Measurements from ENCODE around the gene AGBL5. TPM values are rescaled to one million over a fixed set of nuclear protein-coding genes. Genes with fewer than 3 reads are reported as not detected.

Gene AGBL5, protein sequence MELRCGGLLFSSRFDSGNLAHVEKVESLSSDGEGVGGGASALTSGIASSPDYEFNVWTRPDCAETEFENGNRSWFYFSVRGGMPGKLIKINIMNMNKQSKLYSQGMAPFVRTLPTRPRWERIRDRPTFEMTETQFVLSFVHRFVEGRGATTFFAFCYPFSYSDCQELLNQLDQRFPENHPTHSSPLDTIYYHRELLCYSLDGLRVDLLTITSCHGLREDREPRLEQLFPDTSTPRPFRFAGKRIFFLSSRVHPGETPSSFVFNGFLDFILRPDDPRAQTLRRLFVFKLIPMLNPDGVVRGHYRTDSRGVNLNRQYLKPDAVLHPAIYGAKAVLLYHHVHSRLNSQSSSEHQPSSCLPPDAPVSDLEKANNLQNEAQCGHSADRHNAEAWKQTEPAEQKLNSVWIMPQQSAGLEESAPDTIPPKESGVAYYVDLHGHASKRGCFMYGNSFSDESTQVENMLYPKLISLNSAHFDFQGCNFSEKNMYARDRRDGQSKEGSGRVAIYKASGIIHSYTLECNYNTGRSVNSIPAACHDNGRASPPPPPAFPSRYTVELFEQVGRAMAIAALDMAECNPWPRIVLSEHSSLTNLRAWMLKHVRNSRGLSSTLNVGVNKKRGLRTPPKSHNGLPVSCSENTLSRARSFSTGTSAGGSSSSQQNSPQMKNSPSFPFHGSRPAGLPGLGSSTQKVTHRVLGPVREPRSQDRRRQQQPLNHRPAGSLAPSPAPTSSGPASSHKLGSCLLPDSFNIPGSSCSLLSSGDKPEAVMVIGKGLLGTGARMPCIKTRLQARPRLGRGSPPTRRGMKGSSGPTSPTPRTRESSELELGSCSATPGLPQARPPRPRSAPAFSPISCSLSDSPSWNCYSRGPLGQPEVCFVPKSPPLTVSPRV
- 30.0 to 34.0 TPM (median 32.4 TPM) in 5 replicates for total RNA-seq (2022; extraction: Qiagen RNA extraction)

DNA sequence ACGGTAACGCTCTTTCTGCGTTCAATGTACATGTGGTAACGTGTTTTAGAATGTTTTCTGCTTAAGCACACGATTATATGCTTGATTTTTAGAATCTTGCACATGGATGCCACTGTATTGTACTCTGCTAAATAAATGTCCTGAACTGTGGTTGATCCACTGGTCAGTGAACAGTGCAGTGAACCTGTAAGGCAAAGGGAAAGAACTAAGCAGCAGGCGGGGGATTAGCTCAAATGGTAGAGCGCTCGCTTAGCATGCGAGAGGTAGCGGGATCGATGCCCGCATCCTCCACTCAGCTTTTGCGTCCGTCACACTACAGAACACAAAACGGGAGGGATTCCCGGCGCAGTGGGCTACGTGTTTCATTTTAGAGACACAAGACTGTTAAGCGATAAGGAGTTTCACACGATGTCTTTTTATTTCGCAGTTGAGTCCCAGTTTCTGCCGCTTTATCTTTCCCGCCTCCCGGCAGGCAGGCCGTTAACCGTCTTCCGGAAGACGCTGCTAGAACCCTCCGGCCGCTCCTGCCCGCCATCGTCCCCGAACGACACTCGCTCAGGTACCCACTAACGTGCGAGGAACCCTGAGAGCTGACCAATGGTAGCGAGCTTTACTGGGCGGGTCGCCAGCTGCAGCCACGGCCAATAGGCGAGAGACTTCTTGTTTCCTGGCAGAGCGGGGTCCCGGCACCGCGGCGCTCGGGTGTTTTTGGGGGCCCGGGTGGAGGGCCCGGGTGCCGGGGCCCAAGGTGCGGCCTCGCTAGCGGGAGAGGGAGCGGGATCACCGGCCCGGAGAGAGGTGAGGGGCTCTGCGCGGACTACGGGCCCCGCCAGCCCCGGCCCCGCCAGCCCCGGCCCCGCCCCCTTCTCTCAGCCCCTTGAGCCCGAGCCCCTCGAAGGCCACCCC is at the start of gene AGBL5:
Gene AGBL5 (plus strand): TSS at position 673 of the 906 bp plus-strand sequence. CDS start 1,291 bp downstream, outside the sequence.

DNA sequence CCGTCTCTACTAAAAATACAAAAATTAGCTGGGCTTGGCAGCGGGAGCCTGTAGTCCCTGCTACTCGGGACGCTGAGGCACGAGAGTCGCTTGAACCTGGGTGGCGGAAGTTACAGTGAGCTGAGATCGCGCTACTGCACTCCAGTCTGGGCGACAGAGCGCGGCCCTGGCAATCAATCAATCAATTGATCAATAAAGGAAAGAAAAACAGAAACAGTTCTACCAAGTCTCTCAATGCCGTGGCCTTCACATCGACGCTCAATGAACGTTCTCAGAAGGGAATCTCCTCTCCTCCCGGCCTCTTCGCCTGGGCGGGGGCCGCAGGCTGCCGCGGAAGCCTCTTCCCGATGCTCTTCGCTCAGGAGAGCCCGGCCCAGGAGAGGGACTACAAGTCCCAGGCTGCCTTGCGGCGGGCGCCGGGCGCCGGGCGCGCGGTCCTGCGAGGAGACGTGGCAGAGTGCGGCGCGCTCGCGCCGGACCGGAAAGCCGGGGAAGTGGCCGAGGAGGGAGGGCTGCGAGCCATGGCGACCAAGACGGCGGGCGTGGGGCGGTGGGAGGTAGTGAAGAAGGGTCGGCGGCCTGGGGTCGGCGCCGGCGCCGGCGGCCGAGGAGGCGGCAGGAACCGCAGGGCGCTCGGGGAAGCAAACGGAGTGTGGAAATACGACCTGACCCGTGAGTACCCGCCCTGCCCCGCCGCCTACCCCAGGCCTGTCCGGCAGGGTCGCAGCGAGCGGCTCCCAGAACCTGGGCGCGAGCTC is 18.8 kb upstream of the AGBL5 start, which contains the start of gene TMEM214:
Gene TMEM214 (plus strand): TSS at position 471 of the 758 bp plus-strand sequence. CDS start 51 bp downstream, at position 522.

DNA sequence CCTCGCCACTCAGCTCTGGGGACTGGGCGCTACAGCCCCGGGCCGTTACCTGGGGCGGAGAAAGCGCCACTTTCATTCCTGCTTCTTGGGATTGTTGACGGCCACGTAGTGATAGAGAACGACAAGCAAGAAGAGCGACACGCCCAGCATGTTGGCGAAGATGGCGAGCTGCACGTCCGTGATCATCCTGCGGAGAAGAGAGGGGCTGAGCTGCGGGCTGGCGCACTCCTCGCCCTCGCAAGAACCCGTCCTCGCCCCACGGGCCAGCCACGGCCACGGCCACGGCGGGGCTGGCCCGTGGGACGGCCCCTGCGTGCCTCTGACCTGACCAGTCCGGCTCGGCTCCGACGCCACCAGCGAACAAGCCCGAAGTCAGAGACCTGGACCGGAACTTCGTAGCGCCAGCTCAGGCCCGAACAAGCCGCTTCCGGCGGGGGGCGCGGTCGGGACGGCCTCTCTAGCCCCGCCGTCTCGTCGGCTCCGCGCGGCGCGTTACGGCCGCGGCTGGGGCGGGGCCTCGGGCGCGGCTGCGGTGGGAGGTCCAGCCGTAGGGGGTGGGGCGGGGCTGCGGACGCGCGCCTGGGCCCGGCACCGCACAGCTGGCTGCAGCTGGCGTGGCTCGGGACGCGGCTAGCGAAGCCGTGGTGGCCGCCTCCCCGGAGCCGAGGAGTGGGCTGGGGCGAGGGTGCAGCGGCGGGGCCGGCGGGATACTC is 20.0 kb downstream of the AGBL5 start, which contains the start of gene OST4:
Gene OST4 (minus strand): TSS at position 378 of the 713 bp plus-strand sequence.

DNA sequence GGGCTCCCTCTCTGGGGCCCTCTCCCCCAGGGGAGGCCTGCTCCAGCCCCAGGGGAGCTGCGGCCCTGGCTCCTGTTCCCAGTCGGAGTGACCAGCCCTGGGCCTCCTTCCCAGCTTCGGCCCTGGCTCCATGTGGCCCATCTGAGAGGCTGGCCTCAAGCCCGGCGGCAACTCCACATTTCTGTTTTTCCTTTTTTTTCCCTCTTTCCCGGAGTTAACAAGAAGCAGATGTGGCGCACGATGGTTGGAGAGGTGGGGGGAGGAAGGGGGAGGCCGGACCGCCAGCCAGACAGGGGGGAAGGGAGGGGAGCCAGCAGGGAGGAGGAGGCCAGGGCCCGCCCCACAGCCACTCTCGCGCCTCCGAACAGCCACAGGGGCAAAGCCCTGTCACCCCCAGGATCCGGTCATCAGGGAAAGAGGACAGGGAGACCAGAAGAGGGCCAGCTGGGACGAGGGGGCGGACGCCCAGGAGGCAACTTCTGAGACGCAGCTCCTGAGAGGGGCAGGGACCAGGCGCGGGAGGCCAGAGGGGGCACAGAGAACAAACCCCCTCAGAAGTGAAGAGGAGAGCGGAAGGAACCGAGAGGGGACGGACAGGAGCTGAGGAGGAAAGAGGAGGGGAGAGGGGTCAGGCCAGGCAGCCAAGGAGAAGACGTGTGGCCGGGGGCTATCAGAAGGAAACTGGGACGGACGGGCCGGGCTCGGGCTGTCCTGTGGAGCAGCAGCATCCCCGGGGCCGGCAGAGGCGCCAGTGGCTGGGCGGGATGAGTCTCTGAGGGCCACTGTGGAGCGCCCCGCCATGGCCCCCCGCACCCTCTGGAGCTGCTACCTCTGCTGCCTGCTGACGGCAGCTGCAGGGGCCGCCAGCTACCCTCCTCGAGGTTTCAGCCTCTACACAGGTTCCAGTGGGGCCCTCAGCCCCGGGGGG is 27.1 kb downstream of the AGBL5 start, which contains the start of gene EMILIN1:
Gene EMILIN1 (plus strand): TSS at position 349 of the 928 bp plus-strand sequence. CDS start 451 bp downstream, at position 800.

DNA sequence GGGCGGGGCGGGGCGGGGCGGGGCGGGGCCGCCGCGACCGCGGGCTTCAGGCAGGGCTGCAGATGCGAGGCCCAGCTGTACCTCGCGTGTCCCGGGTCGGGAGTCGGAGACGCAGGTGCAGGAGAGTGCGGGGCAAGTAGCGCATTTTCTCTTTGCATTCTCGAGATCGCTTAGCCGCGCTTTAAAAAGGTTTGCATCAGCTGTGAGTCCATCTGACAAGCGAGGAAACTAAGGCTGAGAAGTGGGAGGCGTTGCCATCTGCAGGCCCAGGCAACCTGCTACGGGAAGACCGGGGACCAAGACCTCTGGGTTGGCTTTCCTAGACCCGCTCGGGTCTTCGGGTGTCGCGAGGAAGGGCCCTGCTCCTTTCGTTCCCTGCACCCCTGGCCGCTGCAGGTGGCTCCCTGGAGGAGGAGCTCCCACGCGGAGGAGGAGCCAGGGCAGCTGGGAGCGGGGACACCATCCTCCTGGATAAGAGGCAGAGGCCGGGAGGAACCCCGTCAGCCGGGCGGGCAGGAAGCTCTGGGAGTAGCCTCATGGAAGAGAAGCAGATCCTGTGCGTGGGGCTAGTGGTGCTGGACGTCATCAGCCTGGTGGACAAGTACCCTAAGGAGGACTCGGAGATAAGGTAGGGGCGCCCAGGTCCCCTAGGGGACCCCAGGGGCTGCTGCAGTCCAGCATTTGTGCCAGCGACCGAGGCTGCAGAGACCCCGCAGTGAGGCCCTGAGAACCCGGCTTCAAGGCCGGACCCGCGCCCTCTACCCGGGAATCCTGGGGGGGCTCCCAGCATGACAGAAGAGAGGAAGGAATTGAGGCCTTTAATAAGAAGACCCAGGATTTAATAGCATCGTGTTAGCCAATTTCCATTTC is 35.5 kb downstream of the AGBL5 start, which contains the start of gene KHK:
Gene KHK (plus strand): TSS at position 49 of the 870 bp plus-strand sequence. CDS start 488 bp downstream, at position 537.

DNA sequence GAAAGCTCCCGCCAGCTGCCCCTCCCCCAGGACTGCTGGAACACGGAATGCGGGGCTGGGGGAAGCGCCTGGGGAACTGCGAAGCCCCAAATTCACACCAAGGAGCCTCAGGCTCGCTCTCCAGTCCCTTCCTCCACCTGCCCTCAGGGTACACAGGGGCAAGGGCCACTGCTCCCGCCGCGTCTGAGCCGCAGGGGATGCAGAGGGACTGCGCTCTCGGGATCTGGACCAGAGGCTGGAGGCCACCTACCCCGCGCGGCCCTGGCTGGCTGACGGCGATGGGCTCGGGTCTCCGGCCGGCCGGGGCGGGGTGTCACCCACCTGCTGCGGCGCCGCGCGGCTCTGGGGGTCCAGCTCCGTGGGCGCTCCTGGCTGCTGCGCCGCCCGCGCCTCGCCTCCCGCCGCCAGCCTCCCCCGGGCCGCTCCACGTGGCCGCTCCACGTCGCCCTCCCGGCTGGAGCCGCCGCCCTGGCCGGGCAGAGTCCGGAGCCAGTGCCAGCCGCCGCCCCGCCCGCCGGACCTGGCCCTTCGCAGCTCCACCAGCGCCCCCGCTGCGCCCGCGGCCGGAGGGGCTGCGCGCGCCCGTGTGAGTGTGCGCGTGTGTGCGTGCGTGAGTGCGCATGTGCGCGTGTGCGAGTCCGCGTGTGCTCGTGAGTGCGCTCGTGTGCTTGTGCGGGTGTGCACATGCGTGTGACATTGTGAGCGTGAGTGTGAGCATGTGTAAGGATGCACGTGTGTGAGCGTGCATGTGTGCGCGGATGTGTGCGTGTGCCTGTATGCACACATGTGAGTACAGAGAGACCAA is 67.3 kb downstream of the AGBL5 start, which contains the start of gene CGREF1:
Gene CGREF1 (minus strand): TSS at position 604 of the 805 bp plus-strand sequence. CDS start 14,762 bp downstream, outside the sequence.

Other genes starting within 250 kb of the AGBL5 start
- gene DPYSL5, start 203.5 kb upstream of the AGBL5 start, total RNA-seq (2022; extraction: Qiagen RNA extraction) = 3.8 to 6.8 TPM (median 5.0 TPM) in 5 replicates
- gene MAPRE3, start 81.0 kb upstream of the AGBL5 start, total RNA-seq (2022; extraction: Qiagen RNA extraction) = 12.2 to 14.0 TPM (median 12.7 TPM) in 5 replicates
- 54.2 to 72.9 TPM (median 69.3 TPM) in 5 replicates for gene TMEM214, start 18.7 kb upstream of the AGBL5 start, total RNA-seq (2022; extraction: Qiagen RNA extraction)
- 543 to 595 TPM (median 559 TPM) in 5 replicates for gene OST4, start 20.0 kb downstream of the AGBL5 start, total RNA-seq (2022; extraction: Qiagen RNA extraction)
- gene EMILIN1, start 26.9 kb downstream of the AGBL5 start, total RNA-seq (2022; extraction: Qiagen RNA extraction) = 0.37 to 0.50 TPM (median 0.47 TPM) in 5 replicates
- gene KHK, start 35.1 kb downstream of the AGBL5 start, total RNA-seq (2022; extraction: Qiagen RNA extraction) = 7.5 to 11.0 TPM (median 9.5 TPM) in 5 replicates
- 7.2 to 8.5 TPM (median 7.7 TPM) in 5 replicates for gene CGREF1, start 67.5 kb downstream of the AGBL5 start, total RNA-seq (2022; extraction: Qiagen RNA extraction)
- 1.2 to 1.8 TPM (median 1.3 TPM) in 5 replicates for gene ABHD1, start 72.1 kb downstream of the AGBL5 start, total RNA-seq (2022; extraction: Qiagen RNA extraction)
- gene PREB, start 83.0 kb downstream of the AGBL5 start, total RNA-seq (2022; extraction: Qiagen RNA extraction) = 52.9 to 69.5 TPM (median 65.0 TPM) in 5 replicates
- not detected in 5 replicates for gene PRR30, start 87.7 kb downstream of the AGBL5 start, total RNA-seq (2022; extraction: Qiagen RNA extraction)
- not detected in 5 replicates for gene TCF23, start 97.3 kb downstream of the AGBL5 start, total RNA-seq (2022; extraction: Qiagen RNA extraction)
- 208 to 219 TPM (median 213 TPM) in 5 replicates for gene ATRAID, start 160.4 kb downstream of the AGBL5 start, total RNA-seq (2022; extraction: Qiagen RNA extraction)
- gene SLC5A6, start 160.6 kb downstream of the AGBL5 start, total RNA-seq (2022; extraction: Qiagen RNA extraction) = 68.6 to 73.0 TPM (median 71.5 TPM) in 5 replicates
- gene CAD, start 165.7 kb downstream of the AGBL5 start, total RNA-seq (2022; extraction: Qiagen RNA extraction) = 58.1 to 68.9 TPM (median 65.2 TPM) in 5 replicates
- 2.4 to 4.1 TPM (median 3.9 TPM) in 5 replicates for gene SLC30A3, start 211.4 kb downstream of the AGBL5 start, total RNA-seq (2022; extraction: Qiagen RNA extraction)
- gene DNAJC5G, start 223.8 kb downstream of the AGBL5 start, total RNA-seq (2022; extraction: Qiagen RNA extraction) = not detected in 5 replicates
- gene TRIM54, start 230.8 kb downstream of the AGBL5 start, total RNA-seq (2022; extraction: Qiagen RNA extraction) = 0.45 to 0.71 TPM (median 0.61 TPM) in 5 replicates